NT2/D1 (cell line): ENCODE data around the gene PRKN.

Experiments used
- SUZ12 ChIP-seq: IDR thresholded peaks from 2 replicates; pipeline ENCODE4 v1.6.1; 2011; ENCODE audit not compliant: insufficient read length, insufficient read depth; ENCODE audit errors: extremely low read depth
- YY1 ChIP-seq: IDR thresholded peaks from 2 replicates; pipeline ENCODE4 v1.6.1; 2011; ENCODE audit not compliant: insufficient read length, insufficient read depth
- ZNF274 ChIP-seq: IDR thresholded peaks from 2 replicates; pipeline ENCODE4 v1.6.1; 2011; ENCODE audit warnings: mild to moderate bottlenecking, low read depth, low read length

DNA sequence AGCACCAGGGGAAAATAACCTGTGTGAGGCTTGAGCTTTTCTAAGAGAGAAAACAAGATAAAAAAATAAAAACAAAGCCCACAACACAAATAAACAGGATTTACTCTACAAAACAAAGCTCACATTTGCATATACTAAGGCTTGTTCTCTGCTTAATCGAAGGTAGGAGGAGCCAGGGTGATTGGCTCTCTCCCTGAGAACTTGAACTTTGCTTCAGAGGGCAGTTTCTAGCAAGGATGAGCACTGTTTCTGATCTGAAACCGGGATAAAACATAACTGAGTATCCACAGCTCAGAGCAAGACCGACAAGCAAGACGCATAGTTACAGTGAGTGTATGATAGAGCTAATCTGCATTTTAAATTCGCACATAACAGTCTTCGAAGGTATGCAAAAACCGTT, 200.6 kb downstream of the PRKN start:
- no peak for TF ChIP-seq YY1
- TF ChIP-seq ZNF274 = no peak
- no peak for TF ChIP-seq SUZ12
